Activated T-helper 2 cell treated with anti-CD3 and anti-CD28 coated beads, Interferon-gamma antibody, Interleukin-2, Interleukin-4, amounts not matched to agents 10 μg/mL and 5 μg/mL and 100 μg/mL, durations not matched to agents 14 hours and 24 hours and 36 hours (primary cell): Measurements from ENCODE around the gene RHBDL1. TPM values are rescaled to one million over a fixed set of nuclear protein-coding genes. Genes with fewer than 3 reads are reported as not detected.

Experiments used
- DNase-seq: peaks from one replicate; pipeline ENCODE4 v3.0.0; 2021; ENCODE audit warnings: low spot score
- H3K27ac Mint-ChIP-seq: one replicate; pipeline ENCODE4 v1.8.0; 2021; ENCODE audit warnings: mixed read lengths
- H3K27me3 Mint-ChIP-seq: one replicate; pipeline ENCODE4 v1.8.0; 2021; ENCODE audit warnings: low read depth, mixed read lengths
- H3K36me3 Mint-ChIP-seq: one replicate; pipeline ENCODE4 v1.8.0; 2021; ENCODE audit warnings: low read depth, mixed read lengths
- H3K4me1 Mint-ChIP-seq: one replicate; pipeline ENCODE4 v1.8.0; 2021; ENCODE audit warnings: low read depth, mixed read lengths
- H3K4me3 Mint-ChIP-seq: one replicate; pipeline ENCODE4 v1.8.0; 2021; ENCODE audit warnings: low read depth, mild to moderate bottlenecking, moderate library complexity, mixed read lengths
- H3K9me3 Mint-ChIP-seq: one replicate; pipeline ENCODE4 v1.8.0; 2021; ENCODE audit warnings: mixed read lengths
- intact Hi-C: fragments of 100-400 bp; cut with micrococcal nuclease; formaldehyde crosslinking; loops from one replicate; pipeline ENCODE4 v1.15.1; 2023
- total RNA-seq: library from RNA; stranded (reverse); gene quantifications from 2 replicates; pipeline ENCODE4 v1.2.3, GENCODE V29; 2022

Gene RHBDL1
- total RNA-seq, 1 donor from 2014 or later, result 1.4 TPM

- Mint-ChIP-seq H3K9me3 (no peaks in the 10 kb centered on the region), H3K27ac (no peak overlapping the region), H3K36me3 (peaks cover 6% of the 10 kb centered on the region), H3K27me3 (peaks cover 15% of the 10 kb centered on the region), H3K4me3 (peak overlapping the region; percentile 51), H3K4me1 (peaks cover 8% of the 10 kb centered on the region)
- intact Hi-C loops, result no loop called here
- no peak for DNase-seq
Measured at GRCh38 chr16:694187-694862, 18.9 kb downstream of the RHBDL1 start.

GRCh38 chr16:694863-695354 is 19.4 kb downstream of the RHBDL1 start:
- H3K4me3 Mint-ChIP-seq, result no peak overlapping the region
- DNase-seq, result no peak
- intact Hi-C loops, result no loop called here
- H3K27me3 Mint-ChIP-seq, result peaks cover 15% of the 10 kb centered on the region
- no peaks in the 10 kb centered on the region for H3K9me3 Mint-ChIP-seq
- H3K27ac Mint-ChIP-seq, result no peak overlapping the region
- peaks cover 6% of the 10 kb centered on the region for H3K4me1 Mint-ChIP-seq
- peaks cover 6% of the 10 kb centered on the region for H3K36me3 Mint-ChIP-seq

GRCh38 chr16:695355-696089 is 20.1 kb downstream of the RHBDL1 start:
- Mint-ChIP-seq H3K4me1 (peaks cover 6% of the 10 kb centered on the region), H3K27me3 (peaks cover 15% of the 10 kb centered on the region), H3K9me3 (no peaks in the 10 kb centered on the region), H3K4me3 (peak overlapping the region; percentile 76), H3K27ac (peak overlapping the region; percentile 46), H3K36me3 (peaks cover 3% of the 10 kb centered on the region)
- DNase-seq, result peak; percentile 67
- intact Hi-C loops, result no loop called here

GRCh38 chr16:698911-699671 is 23.6 kb downstream of the RHBDL1 start:
- DNase-seq, result no peak
- intact Hi-C loops, result no loop called here
- no peaks in the 10 kb centered on the region for H3K36me3 Mint-ChIP-seq
- H3K27ac Mint-ChIP-seq, result no peak overlapping the region
- H3K9me3 Mint-ChIP-seq, result no peaks in the 10 kb centered on the region
- no peak overlapping the region for H3K4me3 Mint-ChIP-seq
- peaks cover 6% of the 10 kb centered on the region for H3K4me1 Mint-ChIP-seq
- peaks cover 13% of the 10 kb centered on the region for H3K27me3 Mint-ChIP-seq

- Mint-ChIP-seq H3K4me1 (no peaks in the 10 kb centered on the region), H3K36me3 (no peaks in the 10 kb centered on the region), H3K27me3 (peaks cover 13% of the 10 kb centered on the region), H3K4me3 (no peak overlapping the region), H3K9me3 (no peaks in the 10 kb centered on the region), H3K27ac (no peak overlapping the region)
- DNase-seq, result peak; percentile 38
- intact Hi-C loops, result no loop called here
Measured at GRCh38 chr16:700684-701584, 25.5 kb downstream of the RHBDL1 start.

GRCh38 chr16:702341-702740 is 26.9 kb downstream of the RHBDL1 start:
- Mint-ChIP-seq H3K4me1 (no peaks in the 10 kb centered on the region), H3K9me3 (no peaks in the 10 kb centered on the region), H3K4me3 (no peak overlapping the region), H3K27ac (no peak overlapping the region), H3K27me3 (peaks cover 22% of the 10 kb centered on the region), H3K36me3 (no peaks in the 10 kb centered on the region)
- intact Hi-C loops, result no loop called here
- DNase-seq, result no peak

GRCh38 chr16:703406-703805 is 27.9 kb downstream of the RHBDL1 start:
- Mint-ChIP-seq H3K9me3 (no peaks in the 10 kb centered on the region), H3K27ac (no peak overlapping the region), H3K27me3 (peaks cover 30% of the 10 kb centered on the region), H3K36me3 (no peaks in the 10 kb centered on the region), H3K4me1 (no peaks in the 10 kb centered on the region), H3K4me3 (no peak overlapping the region)
- DNase-seq, result no peak
- intact Hi-C loops, result no loop called here

- no peaks in the 10 kb centered on the region for H3K4me1 Mint-ChIP-seq
- intact Hi-C loops, result no loop called here
Measured at GRCh38 chr16:704047-704446, 28.6 kb downstream of the RHBDL1 start.

GRCh38 chr16:704552-705380 is 29.3 kb downstream of the RHBDL1 start:
- no peak overlapping the region for H3K4me3 Mint-ChIP-seq
- H3K36me3 Mint-ChIP-seq, result no peaks in the 10 kb centered on the region
- H3K9me3 Mint-ChIP-seq, result no peaks in the 10 kb centered on the region
- intact Hi-C loops, result no loop called here
- DNase-seq, result no peak
- no peaks in the 10 kb centered on the region for H3K4me1 Mint-ChIP-seq
- H3K27me3 Mint-ChIP-seq, result peaks cover 35% of the 10 kb centered on the region
- H3K27ac Mint-ChIP-seq, result no peak overlapping the region

More at GRCh38 chr16:704047-704446, 28.6 kb downstream of the RHBDL1 start:
- Mint-ChIP-seq H3K27ac (no peak overlapping the region), H3K27me3 (peaks cover 35% of the 10 kb centered on the region), H3K9me3 (no peaks in the 10 kb centered on the region), H3K4me3 (no peak overlapping the region), H3K36me3 (no peaks in the 10 kb centered on the region)
- DNase-seq, result no peak

- H3K4me1 Mint-ChIP-seq, result no peaks in the 10 kb centered on the region
- intact Hi-C loops, result no loop called here
- no peak within 1 kb of the TSS for H3K4me3 Mint-ChIP-seq
- no peaks in the 10 kb centered on the region for H3K9me3 Mint-ChIP-seq
- peaks cover 35% of the 10 kb centered on the region for H3K27me3 Mint-ChIP-seq
- H3K27ac Mint-ChIP-seq, result no peak within 1 kb of the TSS
- no peaks in the 10 kb centered on the region for H3K36me3 Mint-ChIP-seq
- DNase-seq, result no peak
Measured at GRCh38 chr16:705431-706188, 30.1 kb downstream of the RHBDL1 start, which contains the start of gene FBXL16. TSS of gene FBXL16 (minus strand) at chr16:705801. CDS start at chr16:697405, 8,396 bp downstream.
